Neuronal stem cell (in vitro differentiated cells): ENCODE data around the gene SERPINA3.

Experiments used
- DNase-seq: peaks from one replicate; pipeline ENCODE4 v3.0.0-alpha.2; 2013; ENCODE audit warnings: low spot score
- H2AFZ ChIP-seq: one replicate; pipeline ENCODE4 v1.6.1; 2013; ENCODE audit warnings: mild to moderate bottlenecking, low read length, inconsistent platforms
- H2AK5ac ChIP-seq: 2 replicates; pipeline ENCODE4 v1.6.1; 2013; ENCODE audit warnings: low read depth, mild to moderate bottlenecking, inconsistent platforms, low read length, moderate library complexity, mixed read lengths
- H2BK120ac ChIP-seq: 2 replicates; pipeline ENCODE4 v1.6.1; 2013; ENCODE audit warnings: low read depth, mild to moderate bottlenecking, inconsistent platforms, low read length, moderate library complexity, mixed read lengths
- H2BK12ac ChIP-seq: one replicate; pipeline ENCODE4 v1.6.1; 2013; ENCODE audit warnings: low read length, inconsistent platforms
- H2BK15ac ChIP-seq: 2 replicates; pipeline ENCODE4 v1.6.1; 2013; ENCODE audit warnings: mild to moderate bottlenecking, low read length, inconsistent platforms, mixed read lengths
- H2BK5ac ChIP-seq: one replicate; pipeline ENCODE4 v1.6.1; 2013; ENCODE audit warnings: inconsistent platforms, mild to moderate bottlenecking, low read length, moderate library complexity
- H3K14ac ChIP-seq: one replicate; pipeline ENCODE4 v1.6.1; 2013; ENCODE audit warnings: low read length, inconsistent platforms
- H3K18ac ChIP-seq: 2 replicates; pipeline ENCODE4 v1.6.1; 2013; ENCODE audit warnings: low read length, inconsistent platforms
- H3K23ac ChIP-seq: 2 replicates; pipeline ENCODE4 v1.6.1; 2013; ENCODE audit warnings: low read depth, mild to moderate bottlenecking, mixed read lengths, low read length, inconsistent platforms; ENCODE audit not compliant: poor library complexity
- H3K27ac ChIP-seq: replicated peaks from 3 replicates; pipeline ENCODE4 v1.5.1; 2013; ENCODE audit warnings: low read length, inconsistent platforms
- H3K27me3 ChIP-seq, 3 experiments: 2 replicates each; pipeline ENCODE4 v1.6.1; 2013; ENCODE audit warnings: low read length in 3 of 3, mild to moderate bottlenecking in 2 of 3, inconsistent platforms in 1 of 3, low read depth in 1 of 3, mixed read lengths in 1 of 3, moderate library complexity in 1 of 3; ENCODE audit not compliant: control insufficient read depth in 3 of 3, insufficient read depth in 3 of 3
- H3K36me3 ChIP-seq, 2 donors: replicated peaks in 1 of 2; 2 replicates each; pipeline ENCODE4 v1.6.1; 2013; ENCODE audit warnings: low read length in 2 of 2; ENCODE audit not compliant: control insufficient read depth in 2 of 2, insufficient read depth in 2 of 2
- H3K4ac ChIP-seq: 2 replicates; pipeline ENCODE4 v1.6.1; 2013; ENCODE audit warnings: inconsistent platforms, mild to moderate bottlenecking, low read length, moderate library complexity
- H3K4me1 ChIP-seq, 2 donors: 1 replicate in 1 of 2; 2 replicates in 1 of 2; pipeline ENCODE4 v1.6.1; 2013; ENCODE audit warnings: low read length in 2 of 2, low read depth in 1 of 2; ENCODE audit not compliant: control insufficient read depth in 2 of 2, insufficient read depth in 1 of 2
- H3K4me2 ChIP-seq: one replicate; pipeline ENCODE4 v1.6.1; 2013; ENCODE audit warnings: mild to moderate bottlenecking, low read length, inconsistent platforms; ENCODE audit not compliant: insufficient read depth, poor library complexity, severe bottlenecking
- H3K4me3 ChIP-seq, 2 donors: 2 replicates each; pipeline ENCODE4 v1.5.1; 2013; ENCODE audit warnings: low read length in 2 of 2, mild to moderate bottlenecking in 2 of 2, inconsistent platforms in 1 of 2, moderate library complexity in 1 of 2
- H3K79me1 ChIP-seq: one replicate; pipeline ENCODE4 v1.6.1; 2013; ENCODE audit warnings: low read depth, mild to moderate bottlenecking, inconsistent platforms, low read length, moderate library complexity
- H3K9ac ChIP-seq: one replicate; pipeline ENCODE4 v1.6.1; 2013; ENCODE audit warnings: mild to moderate bottlenecking, low read depth, low read length, inconsistent platforms; ENCODE audit not compliant: poor library complexity
- H3K9me3 ChIP-seq, 2 donors: replicated peaks in 1 of 2; 2 replicates each; pipeline versions ENCODE3 to v1.6.1; 2013; ENCODE audit warnings: low read length in 2 of 2, mild to moderate bottlenecking in 2 of 2, inconsistent platforms in 1 of 2, low read depth in 1 of 2, mixed read lengths in 1 of 2, moderate library complexity in 1 of 2; ENCODE audit not compliant: control insufficient read depth in 2 of 2, insufficient read depth in 1 of 2
- H4K8ac ChIP-seq: one replicate; pipeline ENCODE4 v1.6.1; 2013; ENCODE audit warnings: low read depth, mild to moderate bottlenecking, inconsistent platforms, low read length, moderate library complexity
- H4K91ac ChIP-seq: one replicate; pipeline ENCODE4 v1.6.1; 2013; ENCODE audit warnings: low read length, low read depth, mild to moderate bottlenecking, inconsistent platforms; ENCODE audit not compliant: poor library complexity
- WGBS, 2 donors: extraction: QIAGEN DNeasy Blood & Tissue Kit; methylation state at CpG; one replicate each; pipeline ENCODE4 v1.1.7; 2013; ENCODE audit warnings: missing lambda C conversion rate in 2 of 2, mixed read lengths in 1 of 2; ENCODE audit not compliant: insufficient read length in 2 of 2, insufficient replicate concordance in 1 of 2; ENCODE audit errors: extremely low coverage in 2 of 2; 5-methylcytosine and 5-hydroxymethylcytosine counted together

The SERPINA3 gene

DNA sequence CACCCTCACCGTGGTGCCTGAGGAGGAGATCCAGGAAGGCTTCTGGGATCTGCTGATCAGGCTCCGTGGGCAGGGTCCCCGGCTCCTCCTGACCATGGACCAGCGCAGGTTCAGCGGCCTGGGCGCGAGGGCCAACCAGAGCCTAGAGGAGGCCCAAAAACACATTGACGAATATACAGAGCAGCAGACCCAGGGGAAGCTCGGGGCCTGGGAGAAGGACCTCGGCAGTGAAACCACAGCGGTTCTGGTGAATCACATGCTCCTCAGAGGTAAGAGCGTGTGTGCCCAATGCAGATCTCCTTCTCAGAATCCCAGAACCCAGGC is 29.4 kb downstream of the SERPINA3 start:
- Histone ChIP-seq H3K9me3 (no peaks in the 10 kb centered on the region), H4K8ac (no peak overlapping the region), H3K4me3 (no peak overlapping the region), H3K14ac (no peak overlapping the region), H3K4me1 (no peaks in the 10 kb centered on the region), H2BK5ac (no peak overlapping the region), H3K4ac (no peak overlapping the region), H2BK120ac (no peak overlapping the region), H4K91ac (no peak overlapping the region), H3K79me1 (no peaks in the 10 kb centered on the region), H3K9ac (no peak overlapping the region), H3K23ac (no peak overlapping the region), H3K27me3 (no peaks in the 10 kb centered on the region), H2AFZ (no peak overlapping the region), H3K27ac (no peak overlapping the region), H2BK12ac (no peak overlapping the region), H3K18ac (no peak overlapping the region), H2AK5ac (peak overlapping the region; percentile 50), H2BK15ac (no peak overlapping the region), H3K4me2 (no peak overlapping the region), H3K36me3 (no peaks in the 10 kb centered on the region)
- no CpG with 5 or more reads among the region's 12 CpGs for WGBS, 2 donors
- no peak for DNase-seq

DNA sequence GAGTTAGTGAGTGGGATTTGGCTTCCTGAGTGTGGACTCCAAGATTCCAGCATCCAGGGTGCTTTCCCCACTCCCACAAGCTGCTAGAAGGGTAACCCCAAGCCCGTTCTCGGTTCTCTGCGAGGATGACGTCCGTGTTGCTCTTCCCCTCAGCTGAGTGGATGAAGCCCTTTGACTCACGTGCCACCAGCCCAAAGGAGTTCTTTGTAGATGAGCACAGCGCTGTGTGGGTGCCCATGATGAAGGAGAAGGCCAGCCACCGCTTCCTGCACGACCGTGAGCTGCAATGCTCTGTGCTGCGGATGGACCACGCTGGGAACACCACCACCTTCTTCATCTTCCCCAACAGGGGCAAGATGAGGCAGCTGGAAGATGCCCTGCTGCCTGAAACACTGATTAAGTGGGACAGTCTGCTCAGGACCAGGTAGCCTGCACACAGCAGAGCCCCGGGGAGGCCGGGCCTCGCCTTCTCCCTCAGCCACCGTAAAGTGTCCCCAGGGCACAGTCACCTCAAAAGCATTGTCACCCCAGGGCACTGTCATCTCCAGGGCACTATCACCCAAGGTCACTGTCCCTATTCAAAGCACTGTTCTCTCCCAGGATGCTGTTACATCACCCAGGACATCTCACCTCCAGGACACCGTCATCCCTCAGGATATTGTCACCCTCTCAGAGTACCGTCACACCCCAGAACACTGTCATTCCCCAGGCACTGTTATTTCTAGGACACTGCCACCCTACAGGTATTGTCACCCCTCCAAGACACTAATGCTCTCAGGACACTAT is 31.3 kb downstream of the SERPINA3 start:
- Histone ChIP-seq H4K8ac (no peak overlapping the region), H3K4ac (no peak overlapping the region), H3K9ac (no peak overlapping the region), H2AFZ (no peak overlapping the region), H2AK5ac (no peak overlapping the region), H3K23ac (no peak overlapping the region), H3K27me3 (no peaks in the 10 kb centered on the region), H2BK5ac (no peak overlapping the region), H3K9me3 (no peaks in the 10 kb centered on the region), H3K4me1 (no peaks in the 10 kb centered on the region), H3K4me2 (no peak overlapping the region), H4K91ac (no peak overlapping the region), H3K14ac (peak overlapping the region; percentile 27), H3K18ac (peak overlapping the region; percentile 49), H3K79me1 (no peaks in the 10 kb centered on the region), H2BK120ac (no peak overlapping the region), H3K27ac (no peak overlapping the region), H2BK12ac (no peak overlapping the region), H2BK15ac (no peak overlapping the region), H3K4me3 (no peak overlapping the region), H3K36me3 (no peaks in the 10 kb centered on the region)
- DNase-seq = no peak
- no CpG with 5 or more reads among the region's 18 CpGs for WGBS, 2 donors

DNA sequence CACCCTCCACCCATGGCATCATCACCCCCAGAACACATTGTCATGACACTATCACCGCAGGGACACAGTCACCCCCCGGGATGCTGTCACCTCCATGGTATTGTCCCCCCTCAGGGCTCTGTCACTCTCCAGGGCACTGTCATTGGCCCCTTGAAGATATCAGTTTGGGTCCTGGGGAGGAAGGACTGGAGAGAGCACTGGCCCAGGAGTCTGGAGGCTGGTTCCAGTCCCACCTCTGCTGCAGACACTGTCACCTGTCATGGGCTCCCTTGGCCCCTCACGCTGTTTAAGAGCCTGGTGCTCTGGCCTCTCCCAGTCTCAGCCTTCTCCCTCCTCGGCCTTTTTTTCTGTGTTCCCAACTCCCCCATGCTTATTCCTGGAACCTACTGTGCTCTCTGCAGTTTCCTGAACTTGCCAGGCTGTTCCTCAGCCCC is 31.9 kb downstream of the SERPINA3 start:
- Histone ChIP-seq H4K8ac (no peak overlapping the region), H2BK120ac (no peak overlapping the region), H3K4ac (no peak overlapping the region), H2AFZ (no peak overlapping the region), H2BK15ac (no peak overlapping the region), H2BK5ac (no peak overlapping the region), H2BK12ac (no peak overlapping the region), H4K91ac (no peak overlapping the region), H3K4me1 (no peaks in the 10 kb centered on the region), H3K4me2 (no peak overlapping the region), H3K36me3 (no peaks in the 10 kb centered on the region), H3K4me3 (no peak overlapping the region), H3K23ac (no peak overlapping the region), H3K9ac (no peak overlapping the region), H3K27ac (no peak overlapping the region), H3K18ac (no peak overlapping the region), H3K14ac (no peak overlapping the region), H3K27me3 (no peaks in the 10 kb centered on the region), H2AK5ac (no peak overlapping the region), H3K9me3 (no peaks in the 10 kb centered on the region), H3K79me1 (no peaks in the 10 kb centered on the region)
- WGBS, 2 donors = no CpG with 5 or more reads among the region's 4 CpGs
- DNase-seq = no peak

DNA sequence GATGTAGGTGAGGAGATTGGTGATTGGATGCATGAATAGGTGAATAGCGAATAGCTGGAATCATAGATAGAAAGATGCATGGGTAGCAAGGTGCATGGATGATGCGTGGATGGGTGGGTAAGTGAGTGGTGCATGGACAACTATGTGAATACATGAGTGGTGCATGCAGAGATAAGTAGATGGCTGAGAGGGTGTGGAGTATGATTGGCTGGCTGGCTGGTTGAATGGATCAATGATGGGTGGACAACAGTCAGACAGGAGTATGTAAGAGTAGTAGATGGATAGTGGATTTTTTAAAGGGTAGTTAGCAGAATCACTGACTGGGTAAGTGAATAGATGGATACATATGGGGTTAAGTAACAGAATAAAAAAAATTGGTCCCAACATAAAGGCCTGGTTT is 33.9 kb downstream of the SERPINA3 start:
- Histone ChIP-seq H3K4ac (no peak overlapping the region), H4K8ac (no peak overlapping the region), H3K27ac (no peak overlapping the region), H3K9me3 (no peaks in the 10 kb centered on the region), H2AK5ac (no peak overlapping the region), H2BK120ac (no peak overlapping the region), H2BK15ac (no peak overlapping the region), H2BK5ac (no peak overlapping the region), H3K79me1 (no peaks in the 10 kb centered on the region), H3K4me1 (peaks cover 0 to 3% of the 10 kb centered on the region in 2 donors), H2BK12ac (no peak overlapping the region), H3K27me3 (peaks cover 0 to 2% (median 0%) of the 10 kb centered on the region in 3 experiments), H3K18ac (no peak overlapping the region), H3K23ac (no peak overlapping the region), H3K14ac (no peak overlapping the region), H3K4me3 (no peak overlapping the region), H4K91ac (no peak overlapping the region), H2AFZ (no peak overlapping the region), H3K9ac (peak overlapping the region; percentile 25), H3K36me3 (no peaks in the 10 kb centered on the region), H3K4me2 (no peak overlapping the region)
- no peak for DNase-seq
- no CpG with 5 or more reads among the region's 2 CpGs for WGBS, 2 donors
